B cell (primary cell): ENCODE measurements around the gene THSD7B. TPM values are rescaled to one million over a fixed set of nuclear protein-coding genes. Genes with fewer than 3 reads are reported as not detected.

ENCODE experiments used
- ATAC-seq: fragments of 200-7000 bp; cut with Tn5 transposase; one replicate; pipeline ENCODE4 v1.10.0; 2021; ENCODE audit warnings: low read depth, mild to moderate bottlenecking, moderate number of reproducible peaks, moderate library complexity
- CTCF ChIA-PET: fragments of 350-600 bp; sonication (Branson Sonifier 250); formaldehyde crosslinking; loops from one replicate; lab custom pipeline; 2021; ENCODE audit warnings: antibody characterized with exemption, inconsistent platforms; lab: Charles Lee
- POLR2A ChIA-PET: fragments of 350-600 bp; sonication (Branson Sonifier 250); formaldehyde crosslinking; loops from one replicate; lab custom pipeline; 2021; ENCODE audit warnings: antibody characterized with exemption; lab: Charles Lee
- DNase-seq: peaks from one replicate; pipeline ENCODE4 v3.0.0; 2013
- H2AFZ ChIP-seq: 2 replicates; pipeline ENCODE4 v1.6.1; 2012; ENCODE audit warnings: mild to moderate bottlenecking, low read depth, low read length; ENCODE audit not compliant: insufficient read depth, poor library complexity, severe bottlenecking
- H3K27ac ChIP-seq, 2 donors: 1 replicate in 1 of 2; 2 replicates in 1 of 2; pipeline ENCODE4 v1.5.1; 2012 to 2013; ENCODE audit warnings: low read length in 2 of 2, mild to moderate bottlenecking in 2 of 2, moderate library complexity in 1 of 2
- H3K27me3 ChIP-seq, 4 experiments: fragments of 200-600 bp in 1 of 4; sonication (generic) in 1 of 4; replicated peaks in 1 of 4; 1 replicate in 2 of 4; 2 replicates in 2 of 4; pipeline versions ENCODE4 v1.6.1 to v1.7.0; 2013 to 2016; ENCODE audit warnings: low read length in 3 of 4, mild to moderate bottlenecking in 2 of 4, mixed read lengths in 1 of 4, moderate library complexity in 1 of 4; ENCODE audit not compliant: insufficient read depth in 4 of 4, control insufficient read depth in 3 of 4; ENCODE audit errors: control extremely low read depth in 1 of 4
- H3K36me3 ChIP-seq, 2 experiments: replicated peaks in 1 of 2; 1 replicate in 1 of 2; 2 replicates in 1 of 2; pipeline versions ENCODE4 v1.6.1 to v1.7.1; 2013; ENCODE audit warnings: low read length in 1 of 2; ENCODE audit not compliant: insufficient read depth in 2 of 2, control insufficient read depth in 1 of 2; ENCODE audit errors: control extremely low read depth in 1 of 2, extremely low read depth in 1 of 2
- H3K4me1 ChIP-seq, 2 donors: fragments of 200-600 bp in 1 of 2; sonication (generic) in 1 of 2; 1 replicate in 1 of 2; 2 replicates in 1 of 2; pipeline versions ENCODE4 v1.5.1 to v1.6.1; 2013 to 2017; ENCODE audit warnings: low read length in 2 of 2; ENCODE audit not compliant: control insufficient read depth in 2 of 2, insufficient read depth in 2 of 2
- H3K4me2 ChIP-seq: replicated peaks from 2 replicates; pipeline ENCODE3; 2012; ENCODE audit warnings: mild to moderate bottlenecking, low read depth, low read length; ENCODE audit not compliant: poor library complexity, severe bottlenecking
- H3K4me3 ChIP-seq, 5 experiments: fragments of 200-600 bp in 1 of 5; sonication (generic) in 1 of 5; 1 replicate in 3 of 5; 2 replicates in 2 of 5; pipeline versions ENCODE4 v1.5.1 to v1.7.0; 2011 to 2016; ENCODE audit warnings: low read length in 4 of 5, mild to moderate bottlenecking in 4 of 5, low read depth in 2 of 5, control low read depth in 1 of 5, moderate library complexity in 1 of 5; ENCODE audit not compliant: insufficient read depth in 1 of 5; ENCODE audit errors: control extremely low read depth in 1 of 5, extremely low read depth in 1 of 5
- H3K79me2 ChIP-seq: fragments of 200-600 bp; sonication (generic); one replicate; pipeline ENCODE4 v1.6.0; 2016; ENCODE audit warnings: low read length; ENCODE audit not compliant: control insufficient read depth, insufficient read depth
- H3K9ac ChIP-seq: fragments of 200-600 bp; sonication (generic); 2 replicates; pipeline ENCODE4 v1.6.1; 2017; ENCODE audit warnings: mild to moderate bottlenecking, low read length, moderate library complexity
- H3K9me3 ChIP-seq, 3 donors: one replicate each; pipeline versions ENCODE4 v1.6.1 to v1.7.1; 2013; ENCODE audit warnings: low read length in 2 of 3; ENCODE audit not compliant: control insufficient read depth in 2 of 3, insufficient read depth in 1 of 3; ENCODE audit errors: control extremely low read depth in 1 of 3
- H4K20me1 ChIP-seq: 2 replicates; pipeline ENCODE4 v1.6.0; 2012; ENCODE audit warnings: mild to moderate bottlenecking, low read length; ENCODE audit not compliant: insufficient read depth, control insufficient read depth, poor library complexity, severe bottlenecking
- H3K27ac Mint-ChIP-seq: one replicate; pipeline ENCODE4 v1.8.0; 2021; ENCODE audit warnings: mixed read lengths
- H3K27me3 Mint-ChIP-seq: one replicate; pipeline ENCODE4 v1.8.0; 2021; ENCODE audit warnings: mixed read lengths
- H3K4me1 Mint-ChIP-seq: one replicate; pipeline ENCODE4 v1.8.0; 2021; ENCODE audit warnings: mixed read lengths
- H3K4me3 Mint-ChIP-seq: one replicate; pipeline ENCODE4 v1.8.0; 2021; ENCODE audit warnings: mixed read lengths
- H3K9me3 Mint-ChIP-seq: one replicate; pipeline ENCODE4 v1.8.0; 2022; ENCODE audit warnings: mixed read lengths; ENCODE audit not compliant: insufficient read depth
- CTCF ChIP-seq: fragments of 200-600 bp; IDR thresholded peaks from one replicate; pipeline ENCODE4 v1.8.0; 2022; ENCODE audit warnings: antibody characterized with exemption, mild to moderate bottlenecking
- EZH2 ChIP-seq: IDR thresholded peaks from 2 replicates; pipeline ENCODE4 v1.6.1; 2012; ENCODE audit warnings: borderline replicate concordance, low read depth, mild to moderate bottlenecking, moderate library complexity, low read length; ENCODE audit not compliant: insufficient read depth, poor library complexity, severe bottlenecking
- WGBS: methylation state at CpG from one replicate; pipeline ENCODE4 v1.1.5; 2013; ENCODE audit warnings: missing lambda C conversion rate; ENCODE audit not compliant: insufficient coverage; 5-methylcytosine and 5-hydroxymethylcytosine counted together
- intact Hi-C: fragments of 100-400 bp; cut with micrococcal nuclease; formaldehyde crosslinking; loops from one replicate; pipeline ENCODE4 v1.10.0; 2022
- polyA plus RNA-seq: library from polyadenylated mRNA; depleted of rRNA; stranded (reverse); fragments of >200 nt; gene quantifications from 2 replicates; pipeline ENCODE4 v1.2.3, GENCODE V29; 2012
- total RNA-seq, 2 donors: library from RNA; stranded (reverse); fragments of 120-200 nt in 1 of 2; gene quantifications; 1 replicate in 1 of 2; 2 replicates in 1 of 2; pipeline versions ENCODE4 v1.2.3 to v1.2.4, GENCODE V29; 2013 to 2022

Gene THSD7B
- total and polyA plus RNA-seq, 2 donors (not counting 1 experiment from before 2014, with no cell fraction given), result 0.76 TPM; not detected in 1

GRCh38 chr2:137379186-137379585 lies 613.8 kb downstream of the THSD7B start:
- ChIA-PET POLR2A (no interaction called here), CTCF (no interaction called here)
- Mint-ChIP-seq H3K27me3 (no peaks in the 10 kb centered on the region), H3K4me3 (no peak overlapping the region), H3K9me3 (peaks cover 5% of the 10 kb centered on the region), H3K4me1 (no peaks in the 10 kb centered on the region), H3K27ac (no peak overlapping the region)
- no CpG with 5 or more reads among the region's 3 CpGs for WGBS
- H3K27ac ChIP-seq, result no peak overlapping the region
- H3K4me1 ChIP-seq, result no peaks in the 10 kb centered on the region
- H3K9me3 ChIP-seq, result peaks cover 0 to 31% (median 9%) of the 10 kb centered on the region in 3 donors
- no peaks in the 10 kb centered on the region for H4K20me1 ChIP-seq
- no peaks in the 10 kb centered on the region for H3K79me2 ChIP-seq
- TF ChIP-seq CTCF (no peak), EZH2 (no peak)
- intact Hi-C loops, result no loop called here
- no peak overlapping the region for H2AFZ ChIP-seq
- DNase-seq, result no peak
- no peak overlapping the region for H3K4me2 ChIP-seq
- no peak overlapping the region for H3K4me3 ChIP-seq
- H3K27me3 ChIP-seq, result no peaks in the 10 kb centered on the region
- H3K9ac ChIP-seq, result no peak overlapping the region
- no peak for ATAC-seq
- H3K36me3 ChIP-seq, result no peaks in the 10 kb centered on the region

GRCh38 chr2:137380610-137381009 lies 615.3 kb downstream of the THSD7B start:
- H3K9me3 ChIP-seq, result peaks cover 0 to 42% (median 9%) of the 10 kb centered on the region in 3 donors
- POLR2A ChIA-PET, result no interaction called here
- H3K27me3 ChIP-seq, result no peaks in the 10 kb centered on the region
- Mint-ChIP-seq H3K9me3 (peaks cover 8% of the 10 kb centered on the region), H3K27ac (no peak overlapping the region), H3K4me1 (no peaks in the 10 kb centered on the region), H3K4me3 (no peak overlapping the region), H3K27me3 (no peaks in the 10 kb centered on the region)
- no peak overlapping the region for H3K4me2 ChIP-seq
- no peak overlapping the region for H3K27ac ChIP-seq
- no peaks in the 10 kb centered on the region for H4K20me1 ChIP-seq
- H3K4me3 ChIP-seq, result no peak overlapping the region
- WGBS, result 53% methylated on average over 2 of the region's 4 CpGs
- TF ChIP-seq EZH2 (no peak), CTCF (no peak)
- no peaks in the 10 kb centered on the region for H3K79me2 ChIP-seq
- intact Hi-C loops, result no loop called here
- CTCF ChIA-PET, result no interaction called here
- ATAC-seq (no peak), DNase-seq (no peak)
- H3K9ac ChIP-seq, result no peak overlapping the region
- H3K36me3 ChIP-seq, result no peaks in the 10 kb centered on the region
- H3K4me1 ChIP-seq, result no peaks in the 10 kb centered on the region
- H2AFZ ChIP-seq, result no peak overlapping the region
